Measurements from ENCODE around the gene RAB3D.

DNA sequence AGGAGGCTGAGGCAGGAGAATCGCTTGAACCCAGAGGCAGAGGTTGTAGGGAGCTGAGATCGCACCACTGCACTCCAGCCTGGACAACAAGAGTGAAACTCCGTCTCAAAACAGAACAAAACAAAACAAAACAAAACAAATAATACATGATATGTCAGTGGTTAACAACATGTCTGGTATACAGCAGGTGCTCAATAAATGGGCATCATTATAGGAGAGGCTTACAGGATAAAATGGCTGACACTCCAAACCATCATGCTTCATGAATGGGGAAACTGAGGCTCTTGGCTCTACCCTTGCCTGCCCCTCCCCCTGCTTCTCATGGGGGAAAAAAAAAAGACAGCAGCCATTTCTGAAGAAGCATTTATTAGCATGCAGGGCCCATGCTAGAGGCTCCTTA is 3.0 kb upstream of the RAB3D start:
- TF ChIP-seq, protein P1, sequence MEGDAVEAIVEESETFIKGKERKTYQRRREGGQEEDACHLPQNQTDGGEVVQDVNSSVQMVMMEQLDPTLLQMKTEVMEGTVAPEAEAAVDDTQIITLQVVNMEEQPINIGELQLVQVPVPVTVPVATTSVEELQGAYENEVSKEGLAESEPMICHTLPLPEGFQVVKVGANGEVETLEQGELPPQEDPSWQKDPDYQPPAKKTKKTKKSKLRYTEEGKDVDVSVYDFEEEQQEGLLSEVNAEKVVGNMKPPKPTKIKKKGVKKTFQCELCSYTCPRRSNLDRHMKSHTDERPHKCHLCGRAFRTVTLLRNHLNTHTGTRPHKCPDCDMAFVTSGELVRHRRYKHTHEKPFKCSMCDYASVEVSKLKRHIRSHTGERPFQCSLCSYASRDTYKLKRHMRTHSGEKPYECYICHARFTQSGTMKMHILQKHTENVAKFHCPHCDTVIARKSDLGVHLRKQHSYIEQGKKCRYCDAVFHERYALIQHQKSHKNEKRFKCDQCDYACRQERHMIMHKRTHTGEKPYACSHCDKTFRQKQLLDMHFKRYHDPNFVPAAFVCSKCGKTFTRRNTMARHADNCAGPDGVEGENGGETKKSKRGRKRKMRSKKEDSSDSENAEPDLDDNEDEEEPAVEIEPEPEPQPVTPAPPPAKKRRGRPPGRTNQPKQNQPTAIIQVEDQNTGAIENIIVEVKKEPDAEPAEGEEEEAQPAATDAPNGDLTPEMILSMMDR (IDR thresholded peaks at IDR 0.05) = no peak
- TF ChIP-seq POLR2AphosphoS5 (IDR thresholded peaks at IDR 0.05) = no peak
